Stimulated activated CD4-positive, alpha-beta T cell treated with anti-CD3 and anti-CD28 coated beads, Interleukin-12 subunit alpha, Interleukin-12 subunit beta, amount 100 ng/mL, for 48 hours (primary cell): ENCODE results near the gene NLRP9.

Experiments used
- DNase-seq, 3 donors: peaks; one replicate each; pipeline ENCODE4 v3.0.0-alpha.2; 2020; ENCODE audit warnings: low read depth in 2 of 3, low spot score in 1 of 3

Gene NLRP9

DNA sequence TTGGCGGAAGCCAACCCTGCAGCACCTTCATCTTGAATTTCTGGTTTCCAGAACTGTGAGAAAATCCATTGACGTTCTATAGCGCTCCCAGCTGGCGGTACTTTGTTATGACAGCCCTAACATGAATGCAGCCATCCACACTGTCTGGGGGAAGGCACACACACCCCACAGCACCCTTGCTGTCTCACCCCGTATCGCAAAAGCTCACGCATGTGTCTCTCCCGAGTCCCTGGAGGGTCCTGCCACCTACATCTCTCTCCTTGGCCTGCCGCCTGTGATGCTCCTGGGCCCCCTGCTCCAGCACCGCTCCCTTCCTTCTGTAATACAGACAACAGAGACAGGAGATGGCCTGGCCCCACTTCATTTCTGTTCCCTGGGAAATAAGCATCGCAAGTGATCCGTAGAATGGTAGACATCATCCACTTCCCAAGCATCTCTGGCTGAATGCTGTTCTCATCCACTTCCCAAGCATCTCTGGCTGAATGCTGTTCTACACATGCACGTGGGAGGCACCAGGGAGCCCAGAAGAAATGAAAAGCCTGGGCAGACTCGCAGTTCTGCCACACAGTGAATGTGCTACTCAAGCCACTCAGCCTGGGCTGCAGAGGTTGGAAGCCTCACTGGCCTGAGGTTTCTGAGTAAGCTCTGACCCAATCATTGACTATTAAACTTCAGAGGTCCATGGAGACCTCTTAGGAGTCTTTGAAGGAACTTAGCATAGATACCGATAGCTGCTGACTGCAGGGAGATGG lies 33.5 kb downstream of the NLRP9 start:
- DNase-seq: no peak

- peak; percentile 27 to 38 (median 34) for DNase-seq
Observed at GRCh38 chr19:55703790-55704215, 34.4 kb downstream of the NLRP9 start.

- no peak for DNase-seq
Observed at GRCh38 chr19:55702131-55702627, 36.0 kb downstream of the NLRP9 start.

DNA sequence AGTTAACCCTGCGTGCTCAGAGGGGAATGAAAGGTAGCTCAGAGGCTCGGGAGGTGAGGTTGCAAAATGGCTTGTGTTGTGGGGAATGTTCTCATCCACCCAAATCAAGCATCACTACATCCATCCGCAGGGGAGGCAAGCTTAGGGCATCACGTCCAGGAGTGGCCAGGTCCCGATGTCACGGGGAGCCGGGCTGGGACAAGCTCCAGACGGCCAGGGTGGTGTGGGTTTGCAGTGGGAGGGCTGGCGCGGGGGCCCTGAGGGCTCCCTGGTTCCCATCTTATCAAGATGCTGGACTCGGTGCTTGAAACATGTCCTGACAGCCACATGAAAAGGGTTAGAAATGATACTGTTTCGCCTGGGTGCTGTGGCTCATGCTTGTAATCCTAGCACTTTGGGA lies 37.4 kb downstream of the NLRP9 start:
- no peak for DNase-seq

DNA sequence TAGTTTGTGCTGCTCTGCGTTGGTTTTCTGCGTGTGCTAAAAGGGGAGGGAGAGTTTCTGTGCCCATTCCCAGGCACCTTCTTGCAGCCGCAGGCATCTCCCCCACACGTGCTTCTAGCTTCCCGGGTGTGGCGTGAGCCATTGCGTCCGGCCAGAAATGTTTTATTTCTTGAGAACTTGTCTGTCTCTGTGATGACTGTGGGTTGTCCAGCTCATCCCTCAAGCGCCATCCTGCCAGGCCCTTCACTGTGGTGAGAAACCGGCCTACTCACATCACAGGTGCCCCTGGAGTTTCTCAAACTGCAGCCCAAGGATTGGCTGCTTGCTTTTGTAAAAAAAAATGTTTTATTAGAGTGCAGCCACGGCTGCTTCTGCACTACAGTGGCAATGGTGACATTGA lies 39.0 kb downstream of the NLRP9 start:
- no peak for DNase-seq

- DNase-seq: no peak
Observed at GRCh38 chr19:55698256-55698655, 39.9 kb downstream of the NLRP9 start.

DNA sequence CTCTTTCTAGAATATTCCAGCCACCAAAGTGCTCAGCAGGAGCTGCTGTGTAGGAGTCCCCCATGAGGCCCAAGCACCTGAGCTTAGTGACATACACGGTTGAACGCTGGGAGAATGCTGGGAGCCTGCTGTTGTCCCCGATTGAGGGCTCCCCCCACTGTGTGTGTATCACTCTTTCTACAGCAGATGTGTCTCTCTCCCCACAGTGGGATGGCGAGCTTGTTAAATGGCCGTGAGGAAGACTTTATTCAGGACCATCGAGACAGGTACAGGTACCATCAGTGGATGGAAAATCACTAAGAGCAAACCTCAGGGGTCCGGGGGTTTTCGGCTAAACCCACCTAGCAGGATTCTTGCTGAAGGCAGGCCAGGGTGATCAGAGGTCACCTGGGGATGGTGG lies 40.5 kb downstream of the NLRP9 start:
- DNase-seq: no peak

DNA sequence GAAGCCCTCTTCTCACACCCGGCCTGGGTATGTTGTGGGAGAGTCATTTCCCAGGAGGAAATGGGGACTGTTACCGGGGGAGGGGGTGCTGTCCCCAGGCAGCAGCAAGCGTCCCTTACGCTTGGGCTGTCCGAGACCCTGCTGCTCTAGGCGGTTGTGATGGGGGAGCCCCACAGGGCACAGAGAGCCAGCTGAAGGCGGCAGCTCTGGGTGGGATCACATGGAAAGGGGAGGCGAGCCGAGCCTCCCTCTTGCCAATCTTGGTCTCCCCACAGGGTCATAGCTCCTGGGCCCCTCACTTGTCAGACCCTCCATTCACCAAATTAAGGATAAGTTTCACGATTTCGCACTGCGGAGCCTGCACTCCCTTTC lies 41.1 kb downstream of the NLRP9 start:
- no peak for DNase-seq

- no peak for DNase-seq
Observed at GRCh38 chr19:55696301-55697068, 41.7 kb downstream of the NLRP9 start.

- DNase-seq: no peak
Observed at GRCh38 chr19:55695511-55696290, 42.5 kb downstream of the NLRP9 start.

- DNase-seq: no peak
Observed at GRCh38 chr19:55694656-55695491, 43.3 kb downstream of the NLRP9 start.

DNA sequence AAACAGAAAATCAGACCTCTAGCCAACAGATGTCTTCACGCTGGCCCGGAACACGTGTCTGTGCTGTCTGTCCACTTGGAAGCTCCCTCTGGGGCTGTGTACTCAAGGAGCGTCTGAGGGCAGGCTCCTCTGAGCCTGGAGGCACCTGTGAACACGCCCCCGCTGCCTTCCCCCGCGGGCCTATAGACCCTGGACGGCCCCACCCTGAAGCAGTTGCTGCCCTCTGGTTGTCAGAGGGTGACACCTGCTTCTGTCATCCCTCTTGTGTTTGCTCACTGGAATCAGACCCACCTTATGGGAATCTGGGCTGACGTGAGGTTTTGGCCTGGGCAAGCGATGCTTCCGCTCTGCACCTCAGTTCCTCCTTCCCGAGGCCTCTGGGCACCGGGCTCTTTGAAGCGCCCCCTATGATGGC lies 44.0 kb downstream of the NLRP9 start:
- DNase-seq: no peak

DNA sequence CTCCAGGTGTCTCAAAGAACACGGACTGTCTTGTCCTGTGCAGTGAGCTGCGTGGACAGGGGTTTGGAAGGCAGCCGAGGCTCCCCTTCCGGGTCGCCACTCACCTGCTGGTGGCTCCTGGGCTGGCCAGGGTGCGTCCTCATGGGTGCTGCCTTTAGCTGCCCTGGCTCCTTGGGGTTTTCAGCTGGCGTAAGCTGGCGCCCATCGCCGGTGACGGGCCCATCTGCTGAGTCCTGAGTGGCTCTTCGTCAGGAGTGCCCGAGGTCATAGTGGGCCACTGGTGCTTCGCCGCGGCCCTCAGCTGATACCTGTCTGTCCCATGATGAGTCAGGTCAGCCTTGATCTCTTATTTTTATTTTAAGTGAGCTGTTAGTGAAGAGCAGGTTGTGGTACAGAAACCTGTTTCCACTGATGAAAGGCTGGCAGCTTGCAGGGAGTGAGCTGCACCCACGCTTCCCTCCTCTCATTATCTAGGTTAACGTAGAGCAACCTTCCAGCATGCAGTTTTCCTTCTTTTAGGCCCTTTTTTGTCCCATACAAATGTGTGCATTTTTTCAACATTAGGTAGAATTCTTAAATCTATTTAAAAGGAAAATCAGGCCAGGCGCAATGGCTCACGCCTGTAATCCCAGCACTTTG lies 44.7 kb downstream of the NLRP9 start:
- no peak for DNase-seq

- DNase-seq: no peak
Observed at GRCh38 chr19:55692681-55693081, 45.5 kb downstream of the NLRP9 start.

- DNase-seq: no peak
Observed at GRCh38 chr19:55691561-55692481, 46.4 kb downstream of the NLRP9 start.

GRCh38 chr19:55690769-55691545 lies 47.2 kb downstream of the NLRP9 start:
- no peak for DNase-seq

DNA sequence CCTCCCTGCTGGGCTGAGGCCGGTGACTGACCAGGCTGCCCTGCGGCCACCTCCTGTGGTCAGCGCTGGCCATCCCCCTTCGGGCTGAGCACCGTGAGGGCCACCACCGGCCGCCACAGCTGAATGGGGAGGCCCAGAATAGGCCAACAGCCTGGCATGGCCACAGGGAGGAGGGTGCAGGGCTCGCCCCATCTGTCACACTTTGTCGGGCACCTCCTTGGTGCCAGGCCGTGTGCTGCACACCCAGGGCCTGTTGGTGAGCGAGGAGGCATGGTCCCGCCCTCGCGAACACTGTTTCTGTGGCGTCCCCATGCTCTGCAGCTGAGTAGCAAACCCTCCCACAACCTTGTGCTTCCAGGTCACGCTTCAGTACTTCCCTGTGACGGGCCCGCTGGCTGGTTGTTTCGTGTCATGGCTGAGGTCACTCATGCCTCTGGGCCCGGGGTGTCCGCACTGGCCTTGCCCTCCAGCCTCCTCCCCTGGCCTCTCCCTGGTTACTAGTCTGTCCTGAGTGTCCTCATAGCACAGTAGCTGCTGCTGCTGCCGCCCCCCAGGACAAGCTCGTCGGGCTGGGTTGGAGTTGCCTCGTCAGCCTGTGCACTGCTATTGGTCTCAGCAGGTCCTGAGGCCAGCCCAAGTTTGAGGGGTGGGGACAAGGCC lies 48.0 kb downstream of the NLRP9 start:
- DNase-seq: no peak
